Upper lobe of left lung (tissue), 4 donors: ENCODE data around the gene CCAR1.

Experiments used
- EP300 ChIP-seq, 4 donors: sonication (generic); formaldehyde crosslinking; IDR thresholded peaks; one replicate each; pipeline ENCODE4 v1.5.1; 2017; ENCODE audit warnings: antibody characterized with exemption in 4 of 4, control low read depth in 2 of 4
- POLR2A ChIP-seq, 4 donors: fragments of 450-650 bp; IDR thresholded peaks; one replicate each; pipeline ENCODE4 v1.5.1; 2016 to 2017; ENCODE audit warnings: antibody characterized with exemption in 4 of 4, mild to moderate bottlenecking in 2 of 4
- TF ChIP-seq, protein P1 (sequence below), 6 experiments: fragments of 450-650 bp in 4 of 6; fragments of 200-600 bp in 2 of 6; sonication (generic) in 2 of 6; IDR thresholded peaks; one replicate each; pipeline ENCODE4 v1.5.1; 2016 to 2019; ENCODE audit warnings: antibody characterized with exemption in 6 of 6

DNA sequence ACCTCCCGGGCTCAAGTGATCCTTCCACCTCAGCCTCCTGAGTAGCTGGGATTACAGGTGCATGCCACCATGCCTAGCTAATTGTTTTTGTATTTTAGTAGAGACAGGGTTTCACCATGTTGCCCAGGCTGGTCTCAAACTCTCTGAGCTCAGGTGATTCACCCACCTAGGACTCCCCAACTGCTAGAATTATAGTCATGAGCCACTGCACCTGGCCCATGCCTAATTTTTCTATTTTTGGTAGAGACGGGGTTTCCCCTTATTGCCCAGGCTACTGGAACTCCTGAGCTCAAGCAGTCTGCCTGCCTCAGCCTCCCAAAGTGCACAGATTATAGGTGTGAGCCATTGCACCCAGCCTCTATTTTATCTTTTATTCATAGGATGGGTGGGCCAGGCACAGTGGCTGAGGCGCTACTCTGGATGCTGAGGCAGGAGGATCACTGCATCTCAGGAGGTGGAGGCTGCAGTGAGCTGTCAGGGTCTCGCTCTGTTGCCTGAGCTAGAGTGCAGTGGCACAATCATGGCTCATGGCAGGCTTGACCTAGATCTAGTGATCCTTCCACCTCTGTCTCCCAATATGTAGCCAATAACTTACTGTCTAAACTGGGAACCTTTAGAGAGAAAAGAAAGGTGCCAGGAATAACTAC lies 75.0 kb downstream of the CCAR1 start:
- TF ChIP-seq, protein P1, sequence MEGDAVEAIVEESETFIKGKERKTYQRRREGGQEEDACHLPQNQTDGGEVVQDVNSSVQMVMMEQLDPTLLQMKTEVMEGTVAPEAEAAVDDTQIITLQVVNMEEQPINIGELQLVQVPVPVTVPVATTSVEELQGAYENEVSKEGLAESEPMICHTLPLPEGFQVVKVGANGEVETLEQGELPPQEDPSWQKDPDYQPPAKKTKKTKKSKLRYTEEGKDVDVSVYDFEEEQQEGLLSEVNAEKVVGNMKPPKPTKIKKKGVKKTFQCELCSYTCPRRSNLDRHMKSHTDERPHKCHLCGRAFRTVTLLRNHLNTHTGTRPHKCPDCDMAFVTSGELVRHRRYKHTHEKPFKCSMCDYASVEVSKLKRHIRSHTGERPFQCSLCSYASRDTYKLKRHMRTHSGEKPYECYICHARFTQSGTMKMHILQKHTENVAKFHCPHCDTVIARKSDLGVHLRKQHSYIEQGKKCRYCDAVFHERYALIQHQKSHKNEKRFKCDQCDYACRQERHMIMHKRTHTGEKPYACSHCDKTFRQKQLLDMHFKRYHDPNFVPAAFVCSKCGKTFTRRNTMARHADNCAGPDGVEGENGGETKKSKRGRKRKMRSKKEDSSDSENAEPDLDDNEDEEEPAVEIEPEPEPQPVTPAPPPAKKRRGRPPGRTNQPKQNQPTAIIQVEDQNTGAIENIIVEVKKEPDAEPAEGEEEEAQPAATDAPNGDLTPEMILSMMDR (IDR thresholded peaks at IDR 0.05) = no peak
- TF ChIP-seq POLR2A (IDR thresholded peaks at IDR 0.05) = no peak
- no peak for TF ChIP-seq EP300 (IDR thresholded peaks at IDR 0.05)
